Muscle layer of duodenum (tissue), 2 donors: Measurements from ENCODE around the gene ATXN7L1.

Experiments used
- H3K27ac ChIP-seq: one replicate; pipeline ENCODE4 v1.7.0; 2013; ENCODE audit warnings: mild to moderate bottlenecking, low read length
- H3K27me3 ChIP-seq: one replicate; pipeline ENCODE4 v1.7.0; 2013; ENCODE audit warnings: low read depth, mild to moderate bottlenecking, control low read depth, low read length
- H3K36me3 ChIP-seq, 2 donors: one replicate each; pipeline ENCODE4 v1.7.0; 2013; ENCODE audit warnings: low read length in 2 of 2, control low read depth in 1 of 2, mild to moderate bottlenecking in 1 of 2; ENCODE audit not compliant: insufficient read depth in 2 of 2, control insufficient read depth in 1 of 2
- H3K4me1 ChIP-seq, 2 donors: one replicate each; pipeline ENCODE4 v1.7.0; 2013; ENCODE audit warnings: low read length in 2 of 2, mild to moderate bottlenecking in 2 of 2, control low read depth in 1 of 2, moderate library complexity in 1 of 2; ENCODE audit not compliant: insufficient read depth in 2 of 2, control insufficient read depth in 1 of 2
- H3K4me3 ChIP-seq, 2 donors: one replicate each; pipeline ENCODE4 v1.7.0; 2013; ENCODE audit warnings: low read length in 2 of 2, low read depth in 1 of 2, mild to moderate bottlenecking in 1 of 2
- H3K9me3 ChIP-seq, 2 donors: one replicate each; pipeline ENCODE4 v1.7.0; 2013; ENCODE audit warnings: low read length in 2 of 2, control low read depth in 1 of 2, mild to moderate bottlenecking in 1 of 2; ENCODE audit not compliant: control insufficient read depth in 1 of 2
- donor health status: healthy.

ATXN7L1 gene

DNA sequence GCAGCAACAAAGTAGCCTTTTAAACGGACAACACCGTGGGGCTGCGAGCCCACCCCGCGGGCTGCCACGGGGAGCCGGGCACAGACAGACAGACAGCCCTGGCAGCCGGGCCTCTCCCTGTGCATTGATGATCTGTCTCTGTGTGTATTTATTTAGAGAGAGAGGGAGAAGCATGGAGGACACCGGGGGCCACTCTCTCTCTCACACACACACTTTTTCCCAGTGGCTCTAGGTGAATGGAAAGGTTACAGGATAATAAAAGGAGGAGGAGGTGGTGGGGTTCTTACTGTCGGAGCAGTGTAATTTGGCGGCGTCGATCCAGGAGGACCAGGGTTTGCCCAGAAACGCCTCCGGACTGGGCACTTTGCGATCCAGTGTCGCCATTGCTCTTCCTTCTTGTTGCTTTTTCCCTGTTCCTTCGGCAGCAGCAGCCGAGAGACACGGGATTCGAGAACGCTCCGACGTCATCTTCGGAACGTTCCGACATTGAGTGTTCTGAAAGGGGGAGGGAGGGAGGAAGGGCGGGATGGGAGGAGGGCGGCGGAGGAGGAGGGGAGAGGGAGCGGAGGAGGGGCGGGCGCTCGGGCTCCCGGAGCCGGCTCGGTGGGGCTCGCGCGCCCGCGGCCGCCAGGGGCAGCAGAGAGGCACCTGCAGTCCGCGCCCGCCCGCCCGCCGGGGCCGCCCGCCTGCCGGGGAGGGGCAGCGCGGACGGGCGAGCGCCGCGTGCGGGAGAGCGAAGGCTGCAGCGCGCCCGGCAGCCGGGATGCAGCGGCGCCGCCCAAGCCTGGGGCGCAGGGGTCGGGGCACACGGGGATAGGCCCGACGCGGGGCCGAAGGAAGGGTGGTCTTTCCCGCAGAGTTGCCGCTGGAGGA is at the start of gene ATXN7L1:
ATXN7L1 (minus strand) TSS at position 509 of the 873 bp plus-strand sequence; CDS start at position 468, 41 bp downstream.
- Histone ChIP-seq H3K9me3 (no peaks in the 10 kb centered on the region), H3K27ac (peak within 1 kb of the TSS; percentile 93), H3K4me3 (peak within 1 kb of the TSS; percentile 78 to 93), H3K36me3 (no peaks in the 10 kb centered on the region), H3K27me3 (no peaks in the 10 kb centered on the region), H3K4me1 (peaks cover 4 to 21% of the 10 kb centered on the region in 2 donors)

GRCh38 chr7:105926131-105926530 is 49.7 kb upstream of the ATXN7L1 start:
- H3K4me3 ChIP-seq, result no peak overlapping the region
- peaks cover 4% of the 10 kb centered on the region in 2 donors for H3K36me3 ChIP-seq
- no peaks in the 10 kb centered on the region for H3K4me1 ChIP-seq
- H3K27ac ChIP-seq, result no peak overlapping the region
- no peaks in the 10 kb centered on the region for H3K27me3 ChIP-seq
- peaks cover 0 to 4% of the 10 kb centered on the region in 2 donors for H3K9me3 ChIP-seq

DNA sequence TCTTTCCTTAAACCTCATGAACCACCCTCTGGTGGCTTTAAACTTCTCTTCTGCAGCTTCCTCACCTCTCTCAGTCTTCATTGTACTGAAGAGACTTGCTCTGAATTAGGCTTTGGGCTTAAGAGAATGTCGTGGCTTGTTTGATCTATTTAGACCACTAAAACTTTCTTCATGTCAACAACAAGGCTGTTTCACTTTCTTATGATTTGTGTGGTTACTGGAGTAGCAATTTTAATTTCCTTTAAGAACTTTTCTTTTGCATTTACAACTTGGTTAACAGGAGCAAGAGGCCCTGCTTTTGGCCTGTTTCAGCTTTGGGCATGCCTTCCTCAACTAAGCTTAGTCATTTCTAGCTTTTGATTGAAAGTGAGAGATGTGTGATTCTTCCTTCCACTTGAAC is 48.5 kb upstream of the ATXN7L1 start:
- Histone ChIP-seq H3K4me1 (no peaks in the 10 kb centered on the region), H3K9me3 (peaks cover 0 to 4% of the 10 kb centered on the region in 2 donors), H3K4me3 (no peak overlapping the region), H3K27ac (no peak overlapping the region), H3K27me3 (no peaks in the 10 kb centered on the region), H3K36me3 (peaks cover 4% of the 10 kb centered on the region in 2 donors)

- H3K4me1 ChIP-seq, result no peaks in the 10 kb centered on the region
- no peak overlapping the region for H3K4me3 ChIP-seq
- peaks cover 0 to 4% of the 10 kb centered on the region in 2 donors for H3K9me3 ChIP-seq
- no peak overlapping the region for H3K27ac ChIP-seq
- H3K27me3 ChIP-seq, result no peaks in the 10 kb centered on the region
- peaks cover 4% of the 10 kb centered on the region in 2 donors for H3K36me3 ChIP-seq
Measured at GRCh38 chr7:105920766-105921165, 44.4 kb upstream of the ATXN7L1 start.

- Histone ChIP-seq H3K27ac (no peak overlapping the region), H3K9me3 (no peaks in the 10 kb centered on the region), H3K36me3 (peaks cover 4 to 5% of the 10 kb centered on the region in 2 donors), H3K4me3 (no peak overlapping the region), H3K4me1 (no peaks in the 10 kb centered on the region), H3K27me3 (no peaks in the 10 kb centered on the region)
Measured at GRCh38 chr7:105917659-105918058, 41.3 kb upstream of the ATXN7L1 start.

GRCh38 chr7:105916603-105917002 is 40.2 kb upstream of the ATXN7L1 start:
- no peaks in the 10 kb centered on the region for H3K4me1 ChIP-seq
- no peak overlapping the region for H3K4me3 ChIP-seq
- no peak overlapping the region for H3K27ac ChIP-seq
- peaks cover 0 to 12% of the 10 kb centered on the region in 2 donors for H3K36me3 ChIP-seq
- H3K9me3 ChIP-seq, result no peaks in the 10 kb centered on the region
- H3K27me3 ChIP-seq, result no peaks in the 10 kb centered on the region

DNA sequence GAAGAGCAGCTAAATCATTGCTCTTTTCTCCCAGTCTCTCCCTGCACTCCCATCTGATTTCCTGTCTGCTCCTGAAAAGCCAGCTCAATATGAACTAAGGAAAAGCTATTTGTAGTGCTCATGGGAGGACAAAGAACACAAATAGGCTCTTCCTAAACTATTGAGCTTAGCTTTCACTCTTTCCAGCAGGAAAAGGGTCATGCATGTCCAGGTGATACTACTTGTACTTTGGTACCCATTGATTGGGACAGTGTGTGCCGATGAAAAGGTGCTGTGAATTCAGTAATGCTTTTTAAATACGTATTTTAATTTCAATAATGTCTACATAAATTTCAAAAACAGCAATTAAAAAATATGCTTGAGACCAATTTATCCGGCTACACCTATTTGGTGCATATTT is 37.5 kb upstream of the ATXN7L1 start:
- peaks cover 0 to 5% of the 10 kb centered on the region in 2 donors for H3K9me3 ChIP-seq
- H3K36me3 ChIP-seq, result peaks cover 0 to 19% of the 10 kb centered on the region in 2 donors
- H3K4me1 ChIP-seq, result no peaks in the 10 kb centered on the region
- no peaks in the 10 kb centered on the region for H3K27me3 ChIP-seq
- no peak overlapping the region for H3K4me3 ChIP-seq
- no peak overlapping the region for H3K27ac ChIP-seq

DNA sequence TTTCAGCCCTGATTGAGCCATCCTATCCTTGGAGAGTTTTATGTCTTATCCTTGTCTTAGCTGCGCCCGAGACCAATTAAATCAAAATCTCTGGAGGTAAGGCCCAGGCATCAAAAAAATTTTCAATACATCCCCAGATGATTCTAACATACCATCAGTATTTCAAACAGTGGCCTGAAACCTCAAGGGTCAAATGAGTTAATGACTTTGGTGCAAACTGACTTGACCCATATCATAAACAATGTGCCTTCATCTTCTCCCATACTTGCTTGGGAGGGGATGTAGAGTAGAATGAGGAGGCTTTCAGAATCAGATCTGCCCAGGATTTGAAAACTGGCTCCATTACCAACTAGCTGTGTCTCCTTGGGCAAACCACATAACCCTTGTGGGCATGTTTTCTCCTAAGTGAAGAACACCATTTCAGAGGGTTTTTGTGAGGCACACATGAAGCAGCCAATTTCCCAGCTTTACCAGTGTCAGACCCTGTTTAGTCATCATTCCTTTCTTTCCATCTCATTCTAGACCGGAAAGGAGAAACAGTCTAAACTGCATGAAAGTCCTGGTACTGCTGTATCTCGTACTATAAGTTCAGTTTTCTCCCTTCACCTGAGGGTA is 35.7 kb upstream of the ATXN7L1 start:
- Histone ChIP-seq H3K4me3 (no peak overlapping the region), H3K27me3 (no peaks in the 10 kb centered on the region), H3K4me1 (peaks cover 0 to 4% of the 10 kb centered on the region in 2 donors), H3K9me3 (peaks cover 0 to 5% of the 10 kb centered on the region in 2 donors), H3K27ac (no peak overlapping the region), H3K36me3 (peaks cover 0 to 19% of the 10 kb centered on the region in 2 donors)

DNA sequence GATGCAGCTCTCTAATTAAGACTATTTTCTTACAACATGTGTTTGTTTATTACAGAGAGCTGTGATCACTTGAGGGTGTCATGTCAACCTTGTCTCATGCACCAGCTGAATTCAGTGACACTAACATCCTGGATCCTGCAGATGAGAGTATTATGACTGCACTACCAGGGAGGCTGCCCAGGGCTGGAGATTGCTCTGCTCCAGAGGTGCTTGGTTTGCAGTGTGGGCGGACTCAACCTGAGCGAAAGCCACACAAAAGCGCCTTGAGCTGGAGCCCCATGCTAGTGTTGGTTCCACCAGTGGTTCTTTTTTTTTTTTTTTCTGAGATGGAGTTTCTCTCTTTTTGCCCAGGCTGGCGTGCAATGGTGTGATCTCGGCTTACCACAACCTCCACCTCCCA is 33.8 kb upstream of the ATXN7L1 start:
- Histone ChIP-seq H3K27me3 (no peaks in the 10 kb centered on the region), H3K27ac (no peak overlapping the region), H3K9me3 (peaks cover 0 to 5% of the 10 kb centered on the region in 2 donors), H3K36me3 (peaks cover 0 to 19% of the 10 kb centered on the region in 2 donors), H3K4me3 (no peak overlapping the region), H3K4me1 (peaks cover 0 to 11% of the 10 kb centered on the region in 2 donors)

DNA sequence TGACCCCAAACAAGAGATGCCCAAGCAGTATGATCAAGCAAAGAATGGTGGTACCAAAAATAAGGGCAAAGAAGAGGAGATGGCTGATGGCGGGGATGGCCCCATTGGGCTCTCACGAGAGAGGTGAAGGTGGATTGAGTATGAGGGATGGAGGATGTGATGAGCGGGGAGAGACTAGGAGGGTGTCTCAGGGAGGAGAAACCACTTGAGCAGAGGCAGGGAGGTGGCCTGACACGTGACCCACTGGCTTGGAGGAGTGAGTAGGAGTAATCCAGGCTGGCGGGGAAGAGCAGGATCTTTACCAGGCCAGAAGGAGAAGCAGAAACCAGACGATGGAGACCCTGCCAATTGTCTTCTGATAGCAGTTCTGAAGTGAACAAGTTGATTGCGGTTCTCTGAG is 33.3 kb upstream of the ATXN7L1 start:
- Histone ChIP-seq H3K9me3 (peaks cover 0 to 5% of the 10 kb centered on the region in 2 donors), H3K27ac (no peak overlapping the region), H3K27me3 (no peaks in the 10 kb centered on the region), H3K4me3 (no peak overlapping the region), H3K4me1 (peaks cover 0 to 11% of the 10 kb centered on the region in 2 donors), H3K36me3 (peaks cover 0 to 19% of the 10 kb centered on the region in 2 donors)

- Histone ChIP-seq H3K4me1 (peaks cover 0 to 11% of the 10 kb centered on the region in 2 donors), H3K36me3 (peaks cover 0 to 14% of the 10 kb centered on the region in 2 donors), H3K9me3 (peaks cover 0 to 5% of the 10 kb centered on the region in 2 donors), H3K4me3 (no peak overlapping the region), H3K27ac (no peak overlapping the region), H3K27me3 (no peaks in the 10 kb centered on the region)
Measured at GRCh38 chr7:105907129-105907846, 30.9 kb upstream of the ATXN7L1 start.
